NK-92 treated with Interleukin-12 subunit alpha and Interleukin-12 subunit beta, amount 100 ng/mL, for 24 hours (cell line): Measurements from ENCODE around the gene ZMIZ2.
A peak's percentile ranks its signal among the peaks of the same experiment; 100 is the strongest.
"Not testable (repeated sequence)": the region's sequence is repeated elsewhere in the genome, so short reads cannot be mapped to it uniquely, and the experiment has no call there.

Experiments
- DNase-seq: peaks from one replicate; lab custom pipeline; 2025; lab: John Stamatoyannopoulos, UW

The ZMIZ2 gene

DNA sequence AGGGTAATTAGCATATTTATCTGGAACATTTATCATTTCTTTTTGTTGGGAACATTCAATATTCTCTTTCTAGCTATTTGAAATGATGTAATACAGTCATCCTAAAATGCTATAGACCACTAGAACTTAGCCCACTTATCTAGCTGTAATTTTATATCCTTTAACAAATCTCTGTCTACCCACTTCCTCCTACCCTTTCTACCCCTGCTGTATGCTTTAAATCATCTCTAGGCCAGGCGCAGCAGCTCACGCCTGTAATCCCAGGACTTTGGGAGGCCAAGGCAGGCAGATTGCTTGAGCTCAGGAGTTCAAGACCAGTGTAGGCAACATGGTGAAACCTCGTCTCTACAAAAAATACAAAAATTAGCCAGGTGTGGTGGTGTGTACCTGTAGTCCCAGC lies 25.8 kb downstream of the ZMIZ2 start:
- not testable (repeated sequence) for DNase-seq

DNA sequence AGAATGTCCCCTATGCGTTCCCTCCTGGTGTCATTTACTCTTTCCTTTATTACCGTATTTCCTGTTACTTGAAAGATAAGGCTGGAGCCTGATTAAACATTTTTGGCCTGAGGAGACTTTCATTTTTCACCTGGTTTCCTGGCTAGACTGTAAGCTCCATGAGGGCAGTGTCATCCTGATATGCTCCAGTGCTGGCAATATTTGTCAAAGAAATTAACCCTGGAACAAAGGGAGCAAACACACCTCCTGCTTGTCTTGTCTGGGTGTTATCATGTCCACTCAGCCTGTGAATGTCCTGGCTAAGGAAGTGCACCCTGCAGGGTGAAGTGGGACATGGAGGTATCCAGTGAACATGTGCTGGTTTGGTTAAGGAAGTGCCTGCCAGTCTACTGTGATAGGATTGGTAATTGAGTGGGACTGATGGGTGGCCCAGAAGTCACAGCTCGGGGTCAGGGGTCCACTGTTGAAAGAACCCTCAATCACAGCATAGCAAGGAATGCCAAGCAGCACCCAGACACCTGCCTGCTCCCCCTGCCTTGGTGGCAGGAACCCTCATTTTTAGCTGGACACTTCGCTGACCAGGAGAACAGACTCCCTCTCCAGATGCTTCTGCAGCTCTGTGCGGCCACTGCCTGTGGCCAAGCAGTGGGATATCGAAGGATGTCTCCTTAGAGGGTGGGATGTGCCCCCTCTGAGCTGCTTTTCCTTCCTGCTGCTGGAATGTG lies 26.9 kb downstream of the ZMIZ2 start:
- no peak for DNase-seq

DNA sequence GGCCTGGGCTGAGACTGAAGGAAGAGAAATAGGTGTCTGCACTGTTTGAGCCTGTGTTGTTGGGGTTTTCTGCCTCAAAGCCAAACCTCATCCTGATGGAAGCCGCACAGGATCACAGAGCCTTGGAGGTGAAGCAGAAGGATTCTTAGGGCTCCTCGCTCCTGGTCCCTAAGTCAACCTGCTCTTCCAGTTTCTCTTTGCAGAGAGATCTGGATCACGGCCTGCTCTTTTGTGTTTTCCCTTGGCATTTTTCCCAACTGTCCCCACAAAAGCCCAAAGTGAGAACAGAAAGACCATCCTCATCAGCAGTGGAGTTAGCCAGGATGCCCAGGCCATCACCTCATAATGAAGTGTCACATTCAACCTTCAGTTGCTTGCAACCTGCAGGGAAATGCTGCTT lies 27.6 kb downstream of the ZMIZ2 start:
- DNase-seq: no peak

DNA sequence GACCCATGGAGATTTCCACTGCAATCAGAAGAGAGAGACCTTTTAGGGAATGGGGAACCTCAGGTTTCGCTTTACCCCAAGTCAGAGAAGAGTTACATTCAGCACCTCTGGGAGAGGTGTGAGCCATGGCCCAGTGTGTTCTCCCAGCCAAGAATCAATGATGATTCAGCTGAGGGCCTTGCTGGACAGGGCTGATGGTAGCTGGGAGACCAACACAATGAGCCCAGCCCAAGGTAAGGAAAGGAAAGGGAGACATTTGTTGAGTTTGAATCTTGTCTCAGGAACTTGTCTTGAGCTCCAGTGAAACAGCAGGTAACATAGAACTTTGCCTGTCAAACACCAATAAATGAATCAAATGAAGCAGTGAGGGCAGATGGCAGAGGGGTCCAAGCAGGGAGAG lies 33.8 kb downstream of the ZMIZ2 start:
- DNase-seq: no peak

DNA sequence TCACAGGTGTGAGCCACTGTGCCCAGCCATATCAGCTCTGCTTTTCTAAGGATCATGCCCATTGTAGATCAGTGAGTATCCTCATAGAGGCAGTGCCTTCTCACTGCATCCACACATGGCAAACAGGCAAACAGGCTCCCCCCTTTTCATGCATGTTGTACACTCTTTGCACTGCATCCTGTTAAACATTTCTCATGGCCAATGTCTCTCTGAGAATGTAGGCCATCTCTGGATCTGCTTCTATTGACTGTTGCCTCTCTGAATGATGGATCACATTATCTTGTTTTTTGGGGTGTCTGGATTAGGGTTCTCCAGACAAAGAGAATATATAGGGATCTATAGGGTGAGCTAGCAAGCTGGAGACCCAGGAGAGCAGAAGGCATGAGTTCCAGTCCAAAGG lies 34.8 kb downstream of the ZMIZ2 start:
- DNase-seq: no peak

DNA sequence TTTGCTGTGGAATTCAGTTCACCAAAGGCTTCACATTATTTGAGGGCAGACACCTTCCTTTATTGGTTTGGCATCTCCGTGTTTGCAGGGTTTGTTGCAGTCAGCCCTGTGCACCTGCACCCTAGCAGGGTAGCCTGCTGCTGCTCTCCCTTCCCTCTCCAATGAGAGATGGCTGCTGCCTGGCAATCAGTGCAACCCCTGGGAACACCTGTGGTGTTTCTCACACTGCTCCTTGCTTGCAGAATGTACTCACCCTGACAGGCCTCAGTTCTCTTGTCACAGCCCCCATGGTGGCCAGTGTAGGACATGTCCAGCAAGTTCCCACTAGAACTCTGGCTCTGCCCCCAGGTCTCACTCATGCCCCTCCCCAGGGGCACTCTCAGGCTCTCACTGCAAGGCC lies 35.7 kb downstream of the ZMIZ2 start:
- no peak for DNase-seq

DNA sequence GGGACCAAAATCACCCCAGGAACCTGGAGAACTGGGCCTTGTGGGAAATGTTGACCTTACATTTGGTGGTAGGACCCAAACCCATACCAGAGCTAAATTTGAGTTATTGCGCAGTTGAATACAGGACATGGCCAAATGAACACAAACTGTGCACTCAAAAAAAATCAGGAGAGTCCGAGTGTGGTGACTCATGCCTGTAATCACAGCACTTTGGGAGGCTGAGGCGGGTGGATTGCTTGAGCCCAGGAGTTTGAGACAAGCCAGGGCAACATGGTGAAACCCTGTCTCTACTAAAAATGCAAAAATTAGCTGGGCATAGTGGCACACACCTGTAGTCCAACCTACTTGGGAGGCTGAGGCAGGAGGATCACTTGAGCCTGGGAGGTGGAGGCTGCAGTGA lies 36.6 kb downstream of the ZMIZ2 start:
- not testable (repeated sequence) for DNase-seq

DNA sequence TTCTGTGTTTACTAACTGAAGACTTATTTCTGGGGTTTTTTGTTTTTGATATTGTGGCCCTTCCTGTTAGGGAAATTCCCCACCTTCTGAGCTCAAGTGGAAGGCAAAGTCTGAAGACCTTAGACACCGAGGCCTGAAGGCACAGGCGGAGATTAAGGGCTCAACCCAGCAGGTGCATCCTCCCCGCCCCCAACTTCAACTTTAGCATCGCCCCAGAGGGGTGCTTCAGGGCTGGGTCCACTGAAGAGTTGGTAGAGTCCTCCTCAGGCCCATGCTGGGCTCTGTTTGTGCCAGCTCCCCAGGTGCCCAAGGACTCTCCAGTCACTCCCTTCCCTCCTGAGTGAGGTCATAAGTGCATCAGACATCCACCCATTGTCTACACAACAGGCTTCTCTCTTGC lies 38.4 kb downstream of the ZMIZ2 start:
- no peak for DNase-seq

DNA sequence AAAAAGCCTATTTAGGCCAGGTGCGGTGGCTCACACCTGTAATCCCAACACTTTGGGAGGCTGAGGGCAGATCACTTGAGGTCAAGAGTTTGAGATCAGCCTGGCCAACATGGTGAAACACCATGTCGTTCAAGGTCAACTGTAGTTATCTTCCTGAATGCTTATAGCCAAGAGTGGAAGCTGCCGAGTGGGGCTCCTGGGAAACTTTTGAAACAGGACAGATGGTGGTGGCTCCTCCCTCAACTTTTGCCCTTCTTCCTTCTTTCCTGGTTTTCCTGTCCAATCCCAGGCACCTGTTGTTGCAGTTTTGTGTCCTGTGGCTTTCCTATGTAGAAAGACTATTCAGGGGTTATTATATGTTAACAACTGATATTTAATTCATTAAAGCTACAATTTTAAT lies 39.1 kb downstream of the ZMIZ2 start:
- no peak for DNase-seq

DNA sequence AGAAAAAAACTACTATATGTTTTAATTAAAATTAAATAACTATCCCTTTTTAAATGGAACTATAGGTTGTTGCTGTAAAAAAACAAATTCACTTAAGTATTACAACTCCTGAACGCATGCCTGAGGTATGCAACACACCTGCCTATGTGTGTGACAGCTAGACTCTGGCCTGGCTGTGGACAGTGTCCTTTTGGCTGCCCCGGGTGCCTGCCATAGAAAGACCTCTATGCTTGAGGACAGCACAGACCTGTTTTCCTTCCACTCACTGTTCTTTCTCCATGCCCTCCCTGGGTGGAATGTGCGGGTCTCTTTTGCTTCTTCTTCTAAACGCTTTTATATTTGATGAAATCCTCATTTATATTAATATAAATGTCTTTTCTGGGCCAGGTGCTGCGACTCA lies 41.3 kb downstream of the ZMIZ2 start:
- DNase-seq: no peak

DNA sequence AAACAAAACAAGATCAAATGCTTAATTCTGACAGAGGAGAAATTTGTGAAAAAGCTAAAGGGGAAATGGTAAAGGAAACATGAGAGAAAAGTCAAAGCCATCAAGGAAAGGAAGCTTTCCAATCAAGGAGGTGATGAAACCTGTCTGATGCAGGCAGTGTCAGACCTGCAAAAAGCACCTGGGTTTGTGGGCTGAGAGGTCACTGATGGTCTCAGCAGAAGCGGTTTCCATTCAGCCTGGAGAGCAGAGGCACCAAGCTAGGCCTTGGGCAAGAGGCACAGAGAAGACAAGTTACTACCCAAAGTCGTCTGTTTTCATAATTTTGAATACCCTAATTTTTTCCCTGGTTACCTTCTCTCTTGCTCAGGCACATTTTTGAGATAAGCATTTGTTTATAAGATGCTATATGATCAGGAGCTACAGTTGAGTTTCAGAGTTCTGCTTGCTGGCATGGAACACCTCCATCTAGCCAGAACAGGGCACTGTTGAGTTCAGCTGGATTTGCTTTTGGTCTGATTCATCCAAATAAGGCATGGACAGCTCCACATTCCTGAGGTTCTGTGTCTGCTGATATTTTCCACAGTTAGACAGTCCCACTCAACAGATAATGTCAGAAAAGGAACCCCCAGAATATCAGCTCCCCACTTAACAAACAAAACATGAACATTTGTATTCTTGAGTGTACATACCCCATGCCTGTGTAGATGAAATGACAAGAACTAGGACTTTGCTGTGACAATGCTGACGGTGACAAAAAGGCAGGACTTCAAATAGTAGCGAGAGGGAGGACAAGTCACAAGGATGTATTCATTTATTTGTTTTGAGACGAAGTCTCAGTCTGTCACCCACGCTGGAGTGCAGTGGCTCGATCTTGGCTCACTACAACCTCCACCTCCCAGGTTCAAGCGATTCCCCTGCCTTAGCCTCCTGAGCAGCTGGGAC lies 42.9 kb downstream of the ZMIZ2 start:
- DNase-seq: no peak

DNA sequence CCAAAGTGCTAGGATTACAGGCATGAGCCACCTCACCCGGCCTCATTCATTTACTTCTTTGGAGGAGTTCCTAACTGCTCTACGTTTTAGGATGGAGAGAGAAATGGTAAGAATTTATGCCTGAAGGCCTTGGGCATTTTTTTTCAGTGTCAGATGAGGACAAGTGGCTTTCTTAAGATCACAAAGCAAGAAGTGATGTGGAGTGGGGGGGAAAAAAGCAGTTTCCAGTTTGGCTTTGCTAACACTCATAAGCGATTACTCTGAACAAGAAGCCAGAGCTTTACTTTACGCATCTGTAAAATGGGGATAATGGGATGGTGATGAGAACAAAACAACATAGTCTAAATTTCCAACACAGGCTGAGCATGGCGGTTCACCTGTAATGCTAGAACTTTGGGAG lies 45.3 kb downstream of the ZMIZ2 start:
- no peak for DNase-seq

DNA sequence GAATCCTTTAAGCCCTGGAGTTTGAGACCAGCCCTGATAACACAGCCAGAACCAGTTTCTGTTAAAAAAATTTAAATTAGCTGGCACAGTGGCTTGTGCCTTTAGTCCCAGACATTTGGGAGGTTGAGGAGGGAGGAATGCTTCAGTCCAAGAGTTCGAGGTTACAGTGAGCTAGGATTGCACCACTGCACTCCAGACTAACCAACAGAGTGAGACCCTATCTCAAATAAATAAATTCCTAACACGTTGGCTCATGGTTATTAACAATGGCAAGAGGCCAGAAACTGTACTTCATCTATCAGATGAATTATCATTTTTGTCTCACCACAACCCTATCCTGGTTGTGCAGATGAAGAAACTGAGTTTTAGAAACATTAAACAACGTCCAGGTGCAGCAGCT lies 45.7 kb downstream of the ZMIZ2 start:
- DNase-seq: no peak

DNA sequence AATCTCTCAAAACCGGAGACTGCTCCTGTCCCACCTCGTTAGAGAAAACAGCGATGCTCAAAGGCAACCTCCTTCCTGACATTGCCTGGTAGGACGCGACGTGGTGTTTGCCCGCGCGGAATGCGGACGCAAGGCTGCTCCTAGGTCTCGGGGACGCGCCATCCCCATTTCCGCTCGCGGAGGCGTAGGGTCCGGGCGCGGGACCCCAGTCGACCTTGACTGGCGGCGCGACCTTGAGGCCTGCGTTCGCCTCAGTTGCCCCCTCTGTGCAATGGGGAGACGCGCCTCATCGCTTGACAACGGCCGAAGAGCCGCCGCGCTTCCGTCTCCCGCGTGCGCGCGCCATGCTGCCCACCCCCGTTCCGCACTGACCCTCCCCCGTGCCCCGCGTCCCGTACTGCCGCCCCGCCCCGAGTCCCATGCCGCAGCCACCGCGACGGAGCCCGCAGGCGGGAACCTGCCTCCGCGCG lies 47.4 kb downstream of the ZMIZ2 start:
- DNase-seq: no peak

DNA sequence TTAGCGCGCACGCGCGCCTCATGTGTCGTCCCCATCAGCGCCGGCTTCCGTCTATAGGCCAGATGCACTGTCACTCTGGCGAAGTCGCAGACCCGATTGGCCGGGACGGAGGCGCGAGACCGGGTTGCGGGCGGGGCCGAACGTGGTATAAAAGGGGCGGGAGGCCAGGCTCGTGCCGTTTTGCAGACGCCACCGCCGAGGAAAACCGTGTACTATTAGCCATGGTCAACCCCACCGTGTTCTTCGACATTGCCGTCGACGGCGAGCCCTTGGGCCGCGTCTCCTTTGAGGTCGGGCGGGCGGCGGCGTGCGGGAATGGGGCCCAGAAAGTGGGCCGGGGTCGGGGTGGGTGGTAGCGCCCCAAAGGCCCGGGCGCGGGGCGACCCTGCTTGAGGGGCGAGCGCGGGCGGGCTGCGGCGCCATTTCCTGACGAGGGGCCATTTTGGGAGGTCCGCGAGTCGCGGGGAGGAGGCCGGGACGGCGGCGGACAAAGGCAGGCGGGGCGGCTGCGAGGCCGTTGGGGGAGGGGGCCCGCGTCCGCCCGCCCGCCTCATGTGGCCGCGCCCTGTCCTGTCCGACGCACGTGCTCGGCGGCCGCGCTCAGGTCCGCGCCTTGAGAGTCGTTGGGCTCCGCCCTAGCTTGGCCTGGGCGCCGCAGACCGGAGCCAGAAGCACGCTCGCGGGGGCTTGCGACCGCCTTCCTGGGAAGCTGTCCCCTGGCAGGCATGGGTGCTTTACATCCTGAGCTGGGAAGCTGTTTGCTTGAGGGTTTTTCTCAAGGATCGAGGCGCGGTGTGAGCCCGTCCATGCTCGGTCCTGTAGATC lies 48.1 kb downstream of the ZMIZ2 start, which contains the start of gene PPIA:
TSS of gene PPIA (plus strand) at position 178 of the 825 bp plus-strand sequence. CDS start at position 222, 44 bp downstream.
- peak; percentile 96 for DNase-seq

DNA sequence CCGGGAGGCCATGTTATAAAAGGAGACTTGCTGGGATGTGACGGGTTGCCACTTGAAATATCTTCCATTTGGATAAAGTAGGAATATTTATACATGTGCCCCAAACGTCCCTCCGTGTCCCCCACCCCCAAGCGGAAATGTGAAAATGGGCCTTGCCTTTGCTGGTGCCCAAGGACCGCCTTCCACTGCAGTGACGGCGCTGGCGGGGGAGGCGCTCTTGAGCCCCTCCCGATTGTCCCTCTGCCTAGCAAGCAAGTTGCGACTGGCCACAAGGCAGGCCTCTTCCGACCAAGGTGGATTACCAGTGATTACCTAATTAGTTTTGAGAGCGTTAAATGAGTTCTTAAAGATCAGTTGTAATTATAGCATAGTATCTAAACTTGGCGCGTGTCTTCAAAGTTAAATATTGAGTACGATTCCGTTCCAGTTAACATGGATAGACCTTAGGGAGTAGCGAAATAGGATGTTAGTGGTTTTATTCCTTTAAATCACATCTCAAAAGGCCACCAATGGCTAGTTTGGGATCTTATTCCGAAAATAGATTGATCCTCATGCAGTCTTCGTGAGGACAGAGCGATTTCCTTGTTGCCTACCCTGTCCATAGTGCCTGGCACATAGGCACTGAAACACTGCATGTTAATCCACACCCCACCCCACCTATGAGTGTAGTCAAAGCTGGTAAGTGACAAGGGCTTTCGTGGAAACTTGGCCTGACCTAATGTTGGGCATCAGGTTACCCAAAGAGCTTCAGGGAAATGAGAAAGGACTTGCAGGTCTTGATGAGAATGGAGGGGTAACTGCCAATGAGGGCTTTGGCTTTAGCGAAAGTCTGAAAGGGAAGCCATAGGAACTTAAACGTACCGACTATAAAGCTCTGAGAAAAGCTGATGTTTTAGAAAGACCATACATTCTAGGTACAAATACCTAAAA lies 48.9 kb downstream of the ZMIZ2 start:
- DNase-seq: peak; percentile 67

DNA sequence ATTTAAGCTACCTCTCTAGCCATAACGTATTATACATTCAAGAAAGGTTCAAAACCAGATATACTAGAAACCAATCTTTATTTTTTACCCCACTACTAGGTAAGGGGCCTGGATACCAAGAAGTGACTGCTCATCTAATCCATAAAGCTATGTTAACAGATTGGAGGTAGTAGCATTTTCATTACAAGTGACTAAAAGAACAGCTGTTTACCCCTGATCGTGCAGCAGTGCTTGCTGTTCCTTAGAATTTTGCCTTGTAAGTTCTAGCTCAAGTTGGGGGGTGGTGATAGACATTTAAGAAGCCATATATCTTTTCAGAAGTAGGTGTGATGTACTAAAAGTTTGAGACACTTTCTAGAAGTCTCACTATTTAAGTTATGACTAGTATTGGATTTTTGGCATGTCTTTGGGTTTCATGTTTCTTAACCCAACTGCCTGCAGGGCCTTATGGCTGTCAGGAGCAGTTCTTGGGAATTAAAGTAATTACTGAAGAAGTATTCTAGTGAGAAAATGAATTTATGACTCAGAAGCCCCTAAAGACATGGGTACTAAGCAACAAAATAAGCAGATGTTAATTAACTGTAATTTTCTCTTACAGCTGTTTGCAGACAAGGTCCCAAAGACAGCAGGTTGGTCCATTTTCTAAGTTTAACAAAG lies 50.1 kb downstream of the ZMIZ2 start:
- no peak for DNase-seq

DNA sequence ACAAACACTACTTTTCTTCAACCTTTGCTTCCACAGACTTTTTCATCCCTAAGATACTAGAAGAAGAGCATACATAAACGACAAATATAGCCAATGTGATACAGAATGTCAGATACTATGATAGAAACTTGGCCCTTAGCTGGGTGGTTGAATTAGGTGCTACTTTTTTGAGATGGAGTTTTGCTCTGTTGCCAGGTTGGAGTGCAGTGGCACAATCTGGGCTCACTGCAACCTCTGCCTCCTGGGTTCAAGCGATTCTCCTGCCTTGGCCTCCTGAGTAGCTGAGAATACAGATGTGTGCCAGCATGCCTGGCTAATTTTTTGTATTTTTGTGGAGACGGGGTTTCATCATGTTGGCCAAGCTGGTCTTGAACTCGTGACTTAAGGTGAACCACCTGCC lies 51.3 kb downstream of the ZMIZ2 start:
- no peak for DNase-seq

DNA sequence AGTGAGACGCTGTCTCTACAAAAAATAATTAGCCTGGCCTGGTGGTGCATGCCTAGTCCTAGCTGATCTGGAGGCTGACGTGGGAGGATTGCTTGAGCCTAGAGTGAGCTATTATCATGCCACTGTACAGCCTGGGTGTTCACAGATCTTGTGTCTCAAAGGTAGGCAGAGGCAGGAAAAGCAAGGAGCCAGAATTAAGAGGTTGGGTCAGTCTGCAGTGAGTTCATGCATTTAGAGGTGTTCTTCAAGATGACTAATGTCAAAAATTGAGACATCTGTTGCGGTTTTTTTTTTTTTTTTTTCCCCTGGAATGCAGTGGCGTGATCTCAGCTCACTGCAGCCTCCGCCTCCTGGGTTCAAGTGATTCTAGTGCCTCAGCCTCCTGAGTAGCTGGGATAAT lies 53.2 kb downstream of the ZMIZ2 start:
- no peak for DNase-seq

DNA sequence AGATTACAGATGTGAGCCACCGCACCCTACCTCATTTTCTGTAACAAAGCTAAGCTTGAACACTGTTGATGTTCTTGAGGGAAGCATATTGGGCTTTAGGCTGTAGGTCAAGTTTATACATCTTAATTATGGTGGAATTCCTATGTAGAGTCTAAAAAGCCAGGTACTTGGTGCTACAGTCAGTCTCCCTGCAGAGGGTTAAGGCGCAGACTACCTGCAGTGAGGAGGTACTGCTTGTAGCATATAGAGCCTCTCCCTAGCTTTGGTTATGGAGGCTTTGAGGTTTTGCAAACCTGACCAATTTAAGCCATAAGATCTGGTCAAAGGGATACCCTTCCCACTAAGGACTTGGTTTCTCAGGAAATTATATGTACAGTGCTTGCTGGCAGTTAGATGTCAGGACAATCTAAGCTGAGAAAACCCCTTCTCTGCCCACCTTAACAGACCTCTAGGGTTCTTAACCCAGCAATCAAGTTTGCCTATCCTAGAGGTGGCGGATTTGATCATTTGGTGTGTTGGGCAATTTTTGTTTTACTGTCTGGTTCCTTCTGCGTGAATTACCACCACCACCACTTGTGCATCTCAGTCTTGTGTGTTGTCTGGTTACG lies 53.9 kb downstream of the ZMIZ2 start:
- no peak for DNase-seq
